Placental epithelial cell (primary cell): ENCODE measurements around the gene USP17L22. TPM values are rescaled to one million over a fixed set of nuclear protein-coding genes. Genes with fewer than 3 reads are reported as not detected.

Experiments
- total RNA-seq: library from RNA; depleted of rRNA; stranded (reverse); fragments of >200 nt; gene quantifications from 2 replicates; pipeline ENCODE4 v1.2.3, GENCODE V29; 2012

USP17L22 gene, protein sequence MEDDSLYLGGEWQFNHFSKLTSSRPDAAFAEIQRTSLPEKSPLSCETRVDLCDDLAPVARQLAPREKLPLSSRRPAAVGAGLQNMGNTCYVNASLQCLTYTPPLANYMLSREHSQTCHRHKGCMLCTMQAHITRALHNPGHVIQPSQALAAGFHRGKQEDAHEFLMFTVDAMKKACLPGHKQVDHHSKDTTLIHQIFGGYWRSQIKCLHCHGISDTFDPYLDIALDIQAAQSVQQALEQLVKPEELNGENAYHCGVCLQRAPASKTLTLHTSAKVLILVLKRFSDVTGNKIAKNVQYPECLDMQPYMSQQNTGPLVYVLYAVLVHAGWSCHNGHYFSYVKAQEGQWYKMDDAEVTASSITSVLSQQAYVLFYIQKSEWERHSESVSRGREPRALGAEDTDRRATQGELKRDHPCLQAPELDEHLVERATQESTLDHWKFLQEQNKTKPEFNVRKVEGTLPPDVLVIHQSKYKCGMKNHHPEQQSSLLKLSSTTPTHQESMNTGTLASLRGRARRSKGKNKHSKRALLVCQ
- total RNA-seq: not detected in 2 replicates

GRCh38 chr4:9267319-9267718, at the start of gene USP17L22:
USP17L22 (plus strand) TSS chr4:9267619; CDS start chr4:9267619, 0 bp downstream.

GRCh38 chr4:9219852-9220251, 47.6 kb upstream of the USP17L22 start, which contains the start of gene USP17L12:
USP17L12 (plus strand) TSS chr4:9220152; CDS start chr4:9220152, 0 bp downstream.

DNA sequence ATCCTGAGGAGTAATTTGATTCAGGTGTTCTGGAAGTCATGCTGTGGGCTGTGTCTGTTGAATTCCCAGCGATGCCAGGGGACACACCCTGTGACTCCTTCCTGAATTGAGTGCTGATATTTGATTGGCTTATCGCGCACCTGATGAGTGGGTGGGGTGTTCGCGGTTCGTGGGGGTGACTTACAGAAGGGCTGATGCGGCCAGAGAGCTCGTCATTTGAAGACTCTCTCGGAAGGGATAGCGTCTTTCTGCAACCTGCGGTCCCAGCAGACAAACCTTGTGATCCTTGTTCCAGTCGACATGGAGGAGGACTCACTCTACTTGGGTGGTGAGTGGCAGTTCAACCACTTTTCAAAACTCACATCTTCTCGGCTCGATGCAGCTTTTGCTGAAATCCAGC, 42.8 kb upstream of the USP17L22 start, which contains the start of gene USP17L13:
USP17L13 (plus strand) TSS at position 301 of the 400 bp plus-strand sequence; CDS start at position 301, 0 bp downstream.

DNA sequence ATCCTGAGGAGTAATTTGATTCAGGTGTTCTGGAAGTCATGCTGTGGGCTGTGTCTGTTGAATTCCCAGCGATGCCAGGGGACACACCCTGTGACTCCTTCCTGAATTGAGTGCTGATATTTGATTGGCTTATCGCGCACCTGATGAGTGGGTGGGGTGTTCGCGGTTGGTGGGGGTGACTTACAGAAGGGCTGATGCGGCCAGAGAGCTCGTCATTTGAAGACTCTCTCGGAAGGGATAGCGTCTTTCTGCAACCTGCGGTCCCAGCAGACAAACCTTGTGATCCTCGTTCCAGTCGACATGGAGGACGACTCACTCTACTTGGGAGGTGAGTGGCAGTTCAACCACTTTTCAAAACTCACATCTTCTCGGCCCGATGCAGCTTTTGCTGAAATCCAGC, 33.3 kb upstream of the USP17L22 start, which contains the start of gene USP17L15:
USP17L15 (plus strand) TSS at position 301 of the 400 bp plus-strand sequence; CDS start at position 301, 0 bp downstream.

DNA sequence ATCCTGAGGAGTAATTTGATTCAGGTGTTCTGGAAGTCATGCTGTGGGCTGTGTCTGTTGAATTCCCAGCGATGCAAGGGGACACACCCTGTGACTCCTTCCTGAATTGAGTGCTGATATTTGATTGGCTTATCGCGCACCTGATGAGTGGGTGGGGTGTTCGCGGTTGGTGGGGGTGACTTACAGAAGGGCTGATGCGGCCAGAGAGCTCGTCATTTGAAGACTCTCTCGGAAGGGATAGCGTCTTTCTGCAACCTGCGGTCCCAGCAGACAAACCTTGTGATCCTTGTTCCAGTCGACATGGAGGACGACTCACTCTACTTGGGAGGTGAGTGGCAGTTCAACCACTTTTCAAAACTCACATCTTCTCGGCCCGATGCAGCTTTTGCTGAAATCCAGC, 23.8 kb upstream of the USP17L22 start, which contains the start of gene USP17L17:
USP17L17 (plus strand) TSS at position 301 of the 400 bp plus-strand sequence; CDS start at position 301, 0 bp downstream.

GRCh38 chr4:9247953-9248680, 19.3 kb upstream of the USP17L22 start, which contains the start of gene USP17L18:
USP17L18 (plus strand) TSS chr4:9248630; CDS start chr4:9248630, 0 bp downstream.

GRCh38 chr4:9253078-9253477, 14.3 kb upstream of the USP17L22 start, which contains the start of gene USP17L19:
USP17L19 (plus strand) TSS chr4:9253378; CDS start chr4:9253378, 0 bp downstream.

GRCh38 chr4:9257824-9258223, 9.6 kb upstream of the USP17L22 start, which contains the start of gene USP17L20:
USP17L20 (plus strand) TSS chr4:9258124; CDS start chr4:9258124, 0 bp downstream.

DNA sequence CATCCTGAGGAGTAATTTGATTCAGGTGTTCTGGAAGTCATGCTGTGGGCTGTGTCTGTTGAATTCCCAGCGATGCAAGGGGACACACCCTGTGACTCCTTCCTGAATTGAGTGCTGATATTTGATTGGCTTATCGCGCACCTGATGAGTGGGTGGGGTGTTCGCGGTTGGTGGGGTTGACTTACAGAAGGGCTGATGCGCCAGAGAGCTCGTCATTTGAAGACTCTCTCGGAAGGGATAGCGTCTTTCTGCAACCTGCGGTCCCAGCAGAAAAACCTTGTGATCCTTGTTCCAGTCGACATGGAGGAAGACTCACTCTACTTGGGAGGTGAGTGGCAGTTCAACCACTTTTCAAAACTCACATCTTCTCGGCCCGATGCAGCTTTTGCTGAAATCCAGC, 4.8 kb upstream of the USP17L22 start, which contains the start of gene USP17L21:
USP17L21 (plus strand) TSS at position 301 of the 400 bp plus-strand sequence; CDS start at position 301, 0 bp downstream.

Other genes with a start within 250 kb of the USP17L22 start
- not detected in 2 replicates for gene FAM90A26, start 97.2 kb upstream of the USP17L22 start, total RNA-seq
- not detected in 2 replicates for gene USP17L10, start 57.0 kb upstream of the USP17L22 start, total RNA-seq
- gene USP17L11, start 52.2 kb upstream of the USP17L22 start, total RNA-seq: not detected in 2 replicates
- gene USP17L12, start 47.5 kb upstream of the USP17L22 start, total RNA-seq: not detected in 2 replicates
- gene USP17L13, start 42.7 kb upstream of the USP17L22 start, total RNA-seq: not detected in 2 replicates
- gene USP17L15, start 33.2 kb upstream of the USP17L22 start, total RNA-seq: not detected in 2 replicates
- not detected in 2 replicates for gene USP17L17, start 23.7 kb upstream of the USP17L22 start, total RNA-seq
- not detected in 2 replicates for gene USP17L18, start 19.0 kb upstream of the USP17L22 start, total RNA-seq
- gene USP17L19, start 14.2 kb upstream of the USP17L22 start, total RNA-seq: not detected in 2 replicates
- gene USP17L20, start 9.5 kb upstream of the USP17L22 start, total RNA-seq: not detected in 2 replicates
- not detected in 2 replicates for gene USP17L21, start 4.7 kb upstream of the USP17L22 start, total RNA-seq
- not detected in 2 replicates for gene USP17L24, start 57.5 kb downstream of the USP17L22 start, total RNA-seq
- gene USP17L25, start 62.3 kb downstream of the USP17L22 start, total RNA-seq: not detected in 2 replicates
- gene USP17L26, start 67.0 kb downstream of the USP17L22 start, total RNA-seq: not detected in 2 replicates
- not detected in 2 replicates for gene USP17L5, start 71.8 kb downstream of the USP17L22 start, total RNA-seq
- gene USP17L27, start 76.5 kb downstream of the USP17L22 start, total RNA-seq: not detected in 2 replicates
- gene USP17L28, start 81.3 kb downstream of the USP17L22 start, total RNA-seq: not detected in 2 replicates
- not detected in 2 replicates for gene USP17L29, start 86.0 kb downstream of the USP17L22 start, total RNA-seq
- gene USP17L30, start 95.5 kb downstream of the USP17L22 start, total RNA-seq: not detected in 2 replicates
- not detected in 2 replicates for gene DEFB131A, start 176.8 kb downstream of the USP17L22 start, total RNA-seq